Uterus (tissue), 2 donors: ENCODE measurements around the gene STX16.

ENCODE experiments used
- CTCF ChIP-seq, 4 experiments: fragments of 200-600 bp in 2 of 4; fragments of 450-650 bp in 2 of 4; sonication (generic) in 2 of 4; IDR thresholded peaks; one replicate each; pipeline ENCODE4 v1.5.1; 2016 to 2019; ENCODE audit warnings: antibody characterized with exemption in 4 of 4, mild to moderate bottlenecking in 2 of 4, moderate library complexity in 1 of 4
- POLR2A ChIP-seq, 2 donors: fragments of 450-650 bp; IDR thresholded peaks; one replicate each; pipeline ENCODE4 v1.6.1; 2016; ENCODE audit warnings: antibody characterized with exemption in 2 of 2, mild to moderate bottlenecking in 1 of 2, moderate library complexity in 1 of 2

- TF ChIP-seq CTCF (IDR thresholded peaks at IDR 0.05) = no peak
- TF ChIP-seq POLR2A (IDR thresholded peaks at IDR 0.05) = no peak
These were observed 16.4 kb upstream of the STX16 start for GRCh38 chr20:58634521-58635278.
